GM10248 (cell line): ENCODE results near the gene SLC16A10.
A peak's percentile ranks its signal among the peaks of the same experiment; 100 is the strongest.
"Not testable (repeated sequence)": the region's sequence is repeated elsewhere in the genome, so short reads cannot be mapped to it uniquely, and the experiment has no call there.

Experiments
- CTCF ChIA-PET: fragments of 300-600 bp; sonication (Branson Sonifier 250); formaldehyde crosslinking; extraction: SDS; loops from one replicate; lab custom pipeline; 2021; ENCODE audit warnings: antibody characterized with exemption; lab: Yijun Ruan, JAX
- POLR2A ChIA-PET: fragments of 350-650 bp; sonication (Branson Sonifier 250); formaldehyde crosslinking; extraction: SDS; loops from one replicate; lab custom pipeline; 2020; ENCODE audit warnings: antibody characterized with exemption; lab: Yijun Ruan, JAX
- DNase-seq: peaks from one replicate; pipeline ENCODE4 v3.0.0; 2012; ENCODE audit errors: extremely low spot score
- TF ChIP-seq, protein P1 (sequence below): IDR thresholded peaks from 2 replicates; pipeline ENCODE4 v1.5.1; 2012; ENCODE audit warnings: mild to moderate bottlenecking, low read depth; ENCODE audit errors: extremely low read depth, missing control alignments, control extremely low read depth

SLC16A10 gene

DNA sequence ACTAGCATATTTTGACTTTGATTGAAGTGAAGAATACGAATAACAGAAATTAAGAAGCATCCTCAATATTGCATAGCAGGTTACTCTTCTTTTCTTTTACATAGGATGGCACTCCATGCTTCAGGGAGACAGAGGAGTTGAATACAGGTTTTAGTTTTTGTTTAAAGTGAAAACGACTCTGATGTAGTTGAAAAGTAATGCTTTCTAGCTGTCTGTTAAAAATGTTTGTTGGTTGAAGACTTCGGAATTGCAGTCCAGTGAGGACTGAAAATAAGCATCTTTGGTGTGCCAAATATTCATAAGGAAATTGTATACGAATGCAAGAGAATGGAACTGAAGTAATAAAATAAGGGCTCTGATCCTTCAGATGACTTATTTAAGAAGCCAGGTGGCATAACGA, 618 bp upstream of the SLC16A10 start:
- DNase-seq = no peak
- CTCF ChIA-PET = no interaction called here
- TF ChIP-seq, protein P1, sequence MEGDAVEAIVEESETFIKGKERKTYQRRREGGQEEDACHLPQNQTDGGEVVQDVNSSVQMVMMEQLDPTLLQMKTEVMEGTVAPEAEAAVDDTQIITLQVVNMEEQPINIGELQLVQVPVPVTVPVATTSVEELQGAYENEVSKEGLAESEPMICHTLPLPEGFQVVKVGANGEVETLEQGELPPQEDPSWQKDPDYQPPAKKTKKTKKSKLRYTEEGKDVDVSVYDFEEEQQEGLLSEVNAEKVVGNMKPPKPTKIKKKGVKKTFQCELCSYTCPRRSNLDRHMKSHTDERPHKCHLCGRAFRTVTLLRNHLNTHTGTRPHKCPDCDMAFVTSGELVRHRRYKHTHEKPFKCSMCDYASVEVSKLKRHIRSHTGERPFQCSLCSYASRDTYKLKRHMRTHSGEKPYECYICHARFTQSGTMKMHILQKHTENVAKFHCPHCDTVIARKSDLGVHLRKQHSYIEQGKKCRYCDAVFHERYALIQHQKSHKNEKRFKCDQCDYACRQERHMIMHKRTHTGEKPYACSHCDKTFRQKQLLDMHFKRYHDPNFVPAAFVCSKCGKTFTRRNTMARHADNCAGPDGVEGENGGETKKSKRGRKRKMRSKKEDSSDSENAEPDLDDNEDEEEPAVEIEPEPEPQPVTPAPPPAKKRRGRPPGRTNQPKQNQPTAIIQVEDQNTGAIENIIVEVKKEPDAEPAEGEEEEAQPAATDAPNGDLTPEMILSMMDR = no peak
- POLR2A ChIA-PET = interaction anchor here (1.3 kb wide), 1 partner anchor 212 kb away, joined by 3 read pairs; the partner anchor contains the start of gene AMD1

DNA sequence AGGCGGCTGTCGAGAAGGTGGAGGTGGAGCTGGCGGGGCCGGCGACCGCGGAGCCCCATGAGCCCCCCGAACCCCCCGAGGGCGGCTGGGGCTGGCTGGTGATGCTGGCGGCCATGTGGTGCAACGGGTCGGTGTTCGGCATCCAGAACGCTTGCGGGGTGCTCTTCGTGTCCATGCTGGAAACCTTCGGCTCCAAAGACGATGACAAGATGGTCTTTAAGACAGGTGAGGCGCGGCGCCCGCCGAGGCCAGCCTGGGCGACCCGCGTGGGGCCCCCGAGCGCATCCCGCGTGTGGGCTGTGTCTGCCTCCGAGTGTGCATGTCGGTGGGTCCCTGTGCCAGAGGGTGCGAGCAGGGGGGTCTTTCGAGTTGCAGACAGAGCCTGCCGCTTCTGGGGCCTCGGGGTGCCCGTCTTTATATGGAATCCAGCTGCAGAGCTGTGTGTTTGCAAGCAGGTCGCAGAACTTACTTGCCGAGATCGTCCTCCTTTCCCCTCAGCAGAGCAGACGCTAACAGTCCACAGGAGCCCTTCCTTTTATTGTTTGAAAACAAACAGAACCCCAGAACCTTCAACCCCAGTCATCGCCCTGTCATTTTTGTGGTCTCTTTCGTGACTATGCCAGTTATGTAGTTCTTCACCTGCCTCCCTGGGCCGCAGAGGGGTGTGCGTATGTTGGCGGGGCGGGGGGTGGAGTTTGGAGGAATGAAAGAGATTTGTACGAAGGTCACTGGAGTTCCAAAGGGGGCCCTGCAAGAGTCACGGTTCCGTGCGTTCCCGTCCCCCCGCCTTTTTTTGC, 766 bp downstream of the SLC16A10 start:
- peak; percentile 47 for DNase-seq
- POLR2A ChIA-PET = interaction anchor here (0.5 to 1.3 kb wide), 2 partner anchors 11 to 214 kb away, joined by 3 to 6 read pairs; partner anchors contain the start of gene AMD1
- TF ChIP-seq, protein P1 = no peak
- CTCF ChIA-PET = no interaction called here

GRCh38 chr6:111088668-111089003, 1.3 kb downstream of the SLC16A10 start:
- TF ChIP-seq, protein P1 = no peak
- CTCF ChIA-PET = interaction anchor here (1.4 to 1.6 kb wide), 2 partner anchors 20 to 30 kb away, joined by 3 to 6 read pairs; no protein-coding TSS in a partner anchor
- DNase-seq = no peak
- POLR2A ChIA-PET = interaction anchor here (0.5 kb wide), 1 partner anchor 11 kb away, joined by 6 read pairs; no protein-coding TSS in a partner anchor

GRCh38 chr6:111090766-111091165, 3.5 kb downstream of the SLC16A10 start:
- POLR2A ChIA-PET = no interaction called here
- TF ChIP-seq, protein P1 = no peak
- CTCF ChIA-PET = no interaction called here
- no peak for DNase-seq

DNA sequence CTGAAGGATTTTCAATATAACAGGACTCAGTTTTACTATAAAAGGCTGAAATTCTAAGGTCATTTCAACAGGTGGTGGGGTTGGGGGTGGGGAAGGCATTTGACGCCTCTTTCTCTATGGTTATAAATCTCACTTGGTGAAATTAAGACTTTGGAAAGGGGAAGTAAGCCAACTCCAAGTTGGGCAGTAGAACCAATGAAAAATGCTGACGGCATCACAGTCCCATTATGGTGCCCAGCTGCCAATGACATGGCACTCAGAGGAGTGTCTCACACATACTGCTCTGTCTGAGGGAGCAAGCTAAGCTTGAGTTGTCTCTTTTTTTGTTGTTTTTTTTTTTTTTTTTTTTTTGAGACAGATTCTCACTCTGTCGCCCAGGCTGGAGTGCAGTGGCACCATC, 4.7 kb downstream of the SLC16A10 start:
- ChIA-PET POLR2A (no interaction called here), CTCF (no interaction called here)
- DNase-seq = no peak
- TF ChIP-seq, protein P1 = no peak

DNA sequence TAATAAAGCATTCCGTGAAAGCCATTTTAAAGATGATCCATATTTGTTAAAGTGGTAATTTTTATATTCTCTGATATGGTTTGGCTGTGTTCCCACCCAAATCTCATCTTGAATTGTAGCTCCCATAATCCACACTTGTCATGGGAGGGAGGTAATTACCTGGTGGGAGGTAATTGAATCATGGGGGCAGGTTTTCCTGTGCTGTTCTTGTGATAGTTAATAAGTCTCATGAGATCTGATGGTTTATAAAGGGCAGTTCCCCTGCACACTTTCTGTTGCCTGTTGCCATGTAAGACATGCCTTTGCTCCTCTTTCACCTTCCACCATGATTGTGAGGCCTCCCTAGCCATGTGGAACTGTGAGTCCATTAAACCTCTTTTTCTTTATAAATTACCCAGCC, 8.2 kb downstream of the SLC16A10 start:
- POLR2A ChIA-PET, DNase-seq: not testable (repeated sequence)
- CTCF ChIA-PET = interaction anchor here (1.0 to 1.4 kb wide), 3 partner anchors 11 to 16 kb away, joined by 3 to 4 read pairs (median 4); no protein-coding TSS in a partner anchor

GRCh38 chr6:111096246-111096645, 8.9 kb downstream of the SLC16A10 start:
- ChIA-PET POLR2A (no interaction called here), CTCF (interaction anchor here (1.0 kb wide), 2 partner anchors 10 to 12 kb away, joined by 4 read pairs; no protein-coding TSS in a partner anchor)
- TF ChIP-seq, protein P1 = no peak
- DNase-seq = peak; percentile 14
